Esophagus squamous epithelium (tissue), 5 donors: Measurements from ENCODE around the gene INMT. TPM values are rescaled to one million over a fixed set of nuclear protein-coding genes. Genes with fewer than 3 reads are reported as not detected.

ENCODE experiments used
- DNase-seq: peaks from one replicate; lab custom pipeline; 2025; lab: John Stamatoyannopoulos, UW
- H3K27ac ChIP-seq, 4 donors: fragments of 200-600 bp; sonication (generic); one replicate each; pipeline ENCODE4 v1.5.1; 2016 to 2019; ENCODE audit warnings: mild to moderate bottlenecking in 1 of 4
- H3K27me3 ChIP-seq, 4 donors: fragments of 200-600 bp; sonication (generic); 1 replicate in 3 of 4; 2 replicates in 1 of 4; pipeline versions ENCODE4 v1.5.1 to v1.6.0; 2017 to 2021; ENCODE audit warnings: antibody characterized with exemption in 1 of 4
- H3K36me3 ChIP-seq, 3 donors: fragments of 200-600 bp; sonication (generic); one replicate each; pipeline ENCODE4 v1.5.1; 2016 to 2019
- H3K4me1 ChIP-seq, 3 donors: fragments of 200-600 bp; sonication (generic); one replicate each; pipeline ENCODE4 v1.5.1; 2017 to 2019
- H3K4me3 ChIP-seq, 4 donors: fragments of 200-600 bp; sonication (generic); 1 replicate in 3 of 4; 2 replicates in 1 of 4; pipeline ENCODE4 v1.5.1; 2016 to 2019; ENCODE audit warnings: mild to moderate bottlenecking in 2 of 4, moderate library complexity in 1 of 4
- H3K9me3 ChIP-seq, 3 donors: fragments of 200-600 bp; sonication (generic); one replicate each; pipeline ENCODE4 v1.5.1; 2016 to 2019
- POLR2A ChIP-seq, 4 donors: fragments of 450-650 bp; IDR thresholded peaks; one replicate each; pipeline ENCODE4 v1.6.1; 2017; ENCODE audit warnings: antibody characterized with exemption in 4 of 4, mild to moderate bottlenecking in 4 of 4, moderate library complexity in 3 of 4
- WGBS, 2 donors: methylation state at CpG; one replicate each; pipeline ENCODE4 v1.1.5; 2018; 5-methylcytosine and 5-hydroxymethylcytosine counted together
- intact Hi-C: fragments of 100-400 bp; cut with DNase I; formaldehyde crosslinking; loops from one replicate; pipeline ENCODE4 v1.15.0; 2022
- total RNA-seq, 4 donors: library from RNA; depleted of rRNA; stranded (reverse); fragments of >200 nt; gene quantifications; one replicate each; pipeline ENCODE4 v1.1.0, GENCODE V29; 2016
- TF ChIP-seq, protein P1 (sequence below), 6 experiments: fragments of 450-650 bp in 4 of 6; fragments of 200-600 bp in 2 of 6; sonication (generic) in 2 of 6; IDR thresholded peaks; one replicate each; pipeline ENCODE4 v1.5.1; 2016 to 2019; ENCODE audit warnings: antibody characterized with exemption in 6 of 6, mild to moderate bottlenecking in 4 of 6, moderate library complexity in 4 of 6
- donor health status: DM: yes; HTN: yes; CAD: no.

INMT gene
- total RNA-seq, 4 donors from 2014 or later = 0.76 to 40.2 (median 7.8) TPM

DNA sequence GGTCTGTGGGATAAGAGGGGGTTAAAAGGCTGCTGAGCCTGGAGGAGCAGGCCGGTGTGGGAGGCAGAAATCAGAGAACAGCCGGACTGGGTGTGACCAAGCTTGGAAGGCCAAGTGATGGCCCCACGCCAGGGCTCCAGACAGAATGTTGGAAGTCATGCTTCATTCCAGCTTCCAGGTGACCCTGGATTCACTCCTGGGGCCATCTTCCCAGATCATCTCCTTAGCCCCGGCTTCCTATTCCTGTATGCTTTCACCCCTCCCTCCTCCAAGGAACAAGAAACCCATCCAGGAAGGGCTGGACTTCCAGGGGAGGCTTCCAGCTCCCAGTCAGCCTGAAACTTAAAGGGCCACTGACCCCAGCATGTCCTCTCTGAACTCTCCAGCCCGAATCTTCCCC, 1.0 kb downstream of the INMT start:
- no peak for DNase-seq
- peaks cover 7 to 63% (median 24%) of the 10 kb centered on the region in 3 donors for H3K4me1 ChIP-seq

GRCh38 chr7:30754315-30754877, 2.5 kb downstream of the INMT start:
- Histone ChIP-seq H3K4me1 (peaks cover 7 to 67% (median 24%) of the 10 kb centered on the region in 3 donors), H3K36me3 (no peaks in the 10 kb centered on the region), H3K9me3 (no peaks in the 10 kb centered on the region), H3K27ac (no peak overlapping the region), H3K27me3 (no peaks in the 10 kb centered on the region), H3K4me3 (no peak overlapping the region)
- DNase-seq = no peak
- WGBS, 2 donors = 73 to 75% methylated on average over 6 of the region's 6 CpGs
- TF ChIP-seq, protein P1, sequence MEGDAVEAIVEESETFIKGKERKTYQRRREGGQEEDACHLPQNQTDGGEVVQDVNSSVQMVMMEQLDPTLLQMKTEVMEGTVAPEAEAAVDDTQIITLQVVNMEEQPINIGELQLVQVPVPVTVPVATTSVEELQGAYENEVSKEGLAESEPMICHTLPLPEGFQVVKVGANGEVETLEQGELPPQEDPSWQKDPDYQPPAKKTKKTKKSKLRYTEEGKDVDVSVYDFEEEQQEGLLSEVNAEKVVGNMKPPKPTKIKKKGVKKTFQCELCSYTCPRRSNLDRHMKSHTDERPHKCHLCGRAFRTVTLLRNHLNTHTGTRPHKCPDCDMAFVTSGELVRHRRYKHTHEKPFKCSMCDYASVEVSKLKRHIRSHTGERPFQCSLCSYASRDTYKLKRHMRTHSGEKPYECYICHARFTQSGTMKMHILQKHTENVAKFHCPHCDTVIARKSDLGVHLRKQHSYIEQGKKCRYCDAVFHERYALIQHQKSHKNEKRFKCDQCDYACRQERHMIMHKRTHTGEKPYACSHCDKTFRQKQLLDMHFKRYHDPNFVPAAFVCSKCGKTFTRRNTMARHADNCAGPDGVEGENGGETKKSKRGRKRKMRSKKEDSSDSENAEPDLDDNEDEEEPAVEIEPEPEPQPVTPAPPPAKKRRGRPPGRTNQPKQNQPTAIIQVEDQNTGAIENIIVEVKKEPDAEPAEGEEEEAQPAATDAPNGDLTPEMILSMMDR (IDR thresholded peaks at IDR 0.05) = no peak
- no peak for TF ChIP-seq POLR2A (IDR thresholded peaks at IDR 0.05)
- intact Hi-C loops = no loop called here

More for the DNA sequence above, 1.0 kb downstream of the INMT start:
- H3K27ac ChIP-seq = peak overlapping the region; percentile 61 to 90 (median 80)
- whole genome bisulfite sequencing, 2 donors = 24 to 34% methylated on average over 4 of the region's 5 CpGs
- intact Hi-C loops = no loop called here
- H3K9me3 ChIP-seq = no peaks in the 10 kb centered on the region
- H3K27me3 ChIP-seq = no peaks in the 10 kb centered on the region
- no peaks in the 10 kb centered on the region for H3K36me3 ChIP-seq
- peak overlapping the region; percentile 12 to 51 (median 36) for H3K4me3 ChIP-seq
- TF ChIP-seq, protein P1 (IDR thresholded peaks at IDR 0.05) = no peak
- TF ChIP-seq POLR2A (IDR thresholded peaks at IDR 0.05) = no peak

GRCh38 chr7:30755384-30756154, 3.6 kb downstream of the INMT start:
- intact Hi-C loops = no loop called here
- no peak overlapping the region for H3K4me3 ChIP-seq
- peak overlapping the region in 3 of 4 donors; percentile 1 to 69 (median 52) for H3K27ac ChIP-seq
- no peaks in the 10 kb centered on the region for H3K27me3 ChIP-seq
- H3K36me3 ChIP-seq = no peaks in the 10 kb centered on the region
- no peak for TF ChIP-seq POLR2A (IDR thresholded peaks at IDR 0.05)
- TF ChIP-seq, protein P1 (IDR thresholded peaks at IDR 0.05) = no peak
- peaks cover 7 to 62% (median 24%) of the 10 kb centered on the region in 3 donors for H3K4me1 ChIP-seq
- no peaks in the 10 kb centered on the region for H3K9me3 ChIP-seq
- 64 to 74% methylated on average over 3 to 13 of the region's 22 CpGs for WGBS, 2 donors
- DNase-seq = no peak

- peak overlapping the region in 2 of 4 donors; percentile 14 to 39 for H3K27ac ChIP-seq
- H3K4me1 ChIP-seq = peaks cover 0 to 54% (median 12%) of the 10 kb centered on the region in 3 donors
- H3K4me3 ChIP-seq = no peak overlapping the region
- H3K27me3 ChIP-seq = no peaks in the 10 kb centered on the region
- no peak for DNase-seq
- H3K9me3 ChIP-seq = no peaks in the 10 kb centered on the region
- no peaks in the 10 kb centered on the region for H3K36me3 ChIP-seq
- intact Hi-C loops = no loop called here
- TF ChIP-seq, protein P1 (IDR thresholded peaks at IDR 0.05) = no peak
- no peak for TF ChIP-seq POLR2A (IDR thresholded peaks at IDR 0.05)
- 70 to 72% methylated on average over 5 of the region's 6 CpGs for WGBS, 2 donors
Observed at GRCh38 chr7:30757342-30757692, 5.4 kb downstream of the INMT start.
